ENCODE results near the gene ANKS1A. TPM values are rescaled to one million over a fixed set of nuclear protein-coding genes. Genes with fewer than 3 reads are reported as not detected.
"Not testable (repeated sequence)": the region's sequence is repeated elsewhere in the genome, so short reads cannot be mapped to it uniquely, and the experiment has no call there.

The ANKS1A gene
- total RNA-seq, 1 experiment from 2014 or later: 35.0 TPM

GRCh38 chr6:34885837-34886236, 3.2 kb upstream of the ANKS1A start:
- H3K27me3 Mint-ChIP-seq (ENCODE audit: low read depth); ATAC-seq; CTCF ChIA-PET; H3K9me3 Mint-ChIP-seq; DNase-seq (ENCODE audit: low spot score); POLR2A ChIA-PET; H3K4me1 Mint-ChIP-seq: not testable (repeated sequence)
- H3K4me3 Mint-ChIP-seq: peak overlapping the region; percentile 100
- H3K27ac Mint-ChIP-seq: 0 out of 2 replicates have a peak overlapping the region, but pooled peaks have one; percentile 15
- peaks cover 20% of the 10 kb centered on the region for H3K36me3 Mint-ChIP-seq

- peaks cover 17% of the 10 kb centered on the region for H3K36me3 Mint-ChIP-seq
- ChIA-PET CTCF (interaction anchor here (0.9 to 1.5 kb wide), 7 partner anchors 13 to 353 kb away, joined by 3 to 11 read pairs (median 4); no protein-coding TSS in a partner anchor), POLR2A (interaction anchor here (0.6 to 2.7 kb wide), 13 partner anchors 9 to 372 kb away, joined by 3 to 24 read pairs (median 4); partner anchors contain the start of genes BLTP3A, SNRPC and ZNF76)
These were observed 1.1 kb upstream of the ANKS1A start, which contains the start of gene TAF11 for GRCh38 chr6:34887753-34888513. Gene TAF11, minus strand, starts transcription at chr6:34888042. Its CDS starts 85 bp downstream, at chr6:34887957.

More at GRCh38 chr6:34887753-34888513, 1.1 kb upstream of the ANKS1A start, which contains the start of gene TAF11:
- Mint-ChIP-seq H3K27ac (peak within 1 kb of the TSS; percentile 100), H3K27me3 (ENCODE audit: low read depth) (no peaks in the 10 kb centered on the region), H3K4me3 (peak within 1 kb of the TSS; percentile 100), H3K9me3 (peaks cover 3% of the 10 kb centered on the region; the same call in 1 of the 2 replicates), H3K4me1 (peaks cover 14% of the 10 kb centered on the region)
- TF ChIP-seq SP1 (CRISPR knock-in tag; conservative IDR thresholded peaks at IDR 0.05): peak; percentile 67
- TF ChIP-seq E2F5 (CRISPR knock-in tag; IDR thresholded peaks at IDR 0.05): 0 out of 2 replicates have a peak, but pooled peaks have one; percentile 39
- TF ChIP-seq ZNF317 (CRISPR knock-in tag; IDR thresholded peaks at IDR 0.05; ENCODE audit: borderline replicate concordance, low read depth): peak; percentile 74
- peak; percentile 74; the same call in 1 of the 2 replicates for TF ChIP-seq NR1H2 (CRISPR knock-in tag; IDR thresholded peaks at IDR 0.05)
- TF ChIP-seq TP53 (CRISPR knock-in tag; IDR thresholded peaks at IDR 0.05): no peak
- TF ChIP-seq MYBL2 (CRISPR knock-in tag; IDR thresholded peaks at IDR 0.05): 0 out of 2 replicates have a peak, but pooled peaks have one; percentile 69
- no peak for TF ChIP-seq ZNF396 (CRISPR knock-in tag; IDR thresholded peaks at IDR 0.05; ENCODE audit: borderline replicate concordance)
- TF ChIP-seq ARID4B (CRISPR knock-in tag; IDR thresholded peaks at IDR 0.05; ENCODE audit: borderline replicate concordance): 0 out of 2 replicates have a peak, but pooled peaks have one; percentile 20
- TF ChIP-seq TEAD1 (CRISPR knock-in tag; IDR thresholded peaks at IDR 0.05): peak; percentile 38; the same call in 1 of the 2 replicates
- no peak for TF ChIP-seq RORB (CRISPR knock-in tag; IDR thresholded peaks at IDR 0.05)
- no peak for TF ChIP-seq ATF1 (CRISPR knock-in tag; IDR thresholded peaks at IDR 0.05)
- TF ChIP-seq ESRRA (CRISPR knock-in tag; IDR thresholded peaks at IDR 0.05; ENCODE audit: borderline replicate concordance): no peak
- TF ChIP-seq ETV6 (CRISPR knock-in tag; IDR thresholded peaks at IDR 0.05): peak; percentile 58; the same call in 1 of the 2 replicates
- TF ChIP-seq GABPB1 (CRISPR knock-in tag; IDR thresholded peaks at IDR 0.05): peak; percentile 57
- peak; percentile 70; the same call in 1 of the 2 replicates for TF ChIP-seq E2F4 (CRISPR knock-in tag; IDR thresholded peaks at IDR 0.05; ENCODE audit: borderline replicate concordance, low read depth)
- peak; percentile 97 for TF ChIP-seq CREM (CRISPR knock-in tag; IDR thresholded peaks at IDR 0.05)
- TF ChIP-seq ATF3 (CRISPR knock-in tag; conservative IDR thresholded peaks at IDR 0.05): no peak
- peak; percentile 43; the same call in 1 of the 2 replicates for TF ChIP-seq FOXK1 (CRISPR knock-in tag; IDR thresholded peaks at IDR 0.05)
- ATAC-seq (peak; percentile 75), DNase-seq (ENCODE audit: low spot score) (peak; percentile 92)

Measured in WTC11 (cell line).